ENCODE measurements around the gene SPSB2.
A peak's percentile ranks its signal among the peaks of the same experiment; 100 is the strongest.
"Not testable (repeated sequence)": the region's sequence is repeated elsewhere in the genome, so short reads cannot be mapped to it uniquely, and the experiment has no call there.

The SPSB2 gene, protein sequence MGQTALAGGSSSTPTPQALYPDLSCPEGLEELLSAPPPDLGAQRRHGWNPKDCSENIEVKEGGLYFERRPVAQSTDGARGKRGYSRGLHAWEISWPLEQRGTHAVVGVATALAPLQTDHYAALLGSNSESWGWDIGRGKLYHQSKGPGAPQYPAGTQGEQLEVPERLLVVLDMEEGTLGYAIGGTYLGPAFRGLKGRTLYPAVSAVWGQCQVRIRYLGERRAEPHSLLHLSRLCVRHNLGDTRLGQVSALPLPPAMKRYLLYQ

DNA sequence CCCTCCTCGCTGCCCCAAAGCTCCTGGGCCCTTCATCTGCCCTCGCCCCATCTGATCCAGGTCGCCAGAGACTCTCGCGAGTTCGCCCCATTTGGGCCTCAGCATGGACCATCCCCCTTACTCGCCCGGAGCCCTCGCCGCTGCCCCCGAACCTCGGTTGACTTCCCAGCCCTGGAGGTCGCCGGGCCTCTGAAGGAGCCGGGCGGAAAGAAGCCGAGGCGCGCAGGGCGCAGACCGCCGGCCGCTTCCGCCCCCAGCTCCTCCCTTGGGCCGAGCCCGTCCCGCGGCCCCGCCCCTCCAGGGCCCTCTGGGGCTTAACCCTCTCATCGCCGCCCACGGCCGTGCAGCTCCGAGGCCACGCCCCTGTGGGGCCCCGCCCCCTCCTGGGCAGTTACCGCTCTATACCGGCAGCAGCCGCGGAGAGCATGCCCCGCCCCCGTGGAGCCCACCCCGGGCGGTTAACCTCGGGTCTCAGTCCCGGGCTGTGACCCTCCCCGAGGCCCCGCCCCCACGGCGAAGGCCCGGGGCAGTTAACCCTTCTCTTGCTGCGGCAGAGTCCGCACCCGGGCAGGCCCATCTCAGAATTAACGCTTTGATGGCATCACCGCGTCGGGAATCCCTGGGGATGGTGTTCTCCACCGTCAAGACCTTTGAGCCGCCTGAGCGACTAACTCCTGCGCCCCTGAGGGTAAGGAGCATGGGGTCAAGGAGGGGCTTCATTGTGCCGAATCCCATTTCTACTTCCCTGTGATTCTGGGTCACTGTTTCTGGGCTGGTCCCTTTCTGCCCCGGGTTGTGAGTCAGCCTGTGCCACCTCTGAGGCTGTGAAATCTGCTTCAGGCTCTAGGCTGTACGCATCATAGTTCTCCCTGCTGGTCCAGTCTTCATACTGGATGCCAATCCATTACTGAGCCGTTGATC lies at the start of gene SPSB2:
SPSB2 (minus strand) TSS at position 210 of the 921 bp plus-strand sequence. CDS start 402 bp downstream, outside the sequence.
- peak; percentile 100 for DNase-seq

DNA sequence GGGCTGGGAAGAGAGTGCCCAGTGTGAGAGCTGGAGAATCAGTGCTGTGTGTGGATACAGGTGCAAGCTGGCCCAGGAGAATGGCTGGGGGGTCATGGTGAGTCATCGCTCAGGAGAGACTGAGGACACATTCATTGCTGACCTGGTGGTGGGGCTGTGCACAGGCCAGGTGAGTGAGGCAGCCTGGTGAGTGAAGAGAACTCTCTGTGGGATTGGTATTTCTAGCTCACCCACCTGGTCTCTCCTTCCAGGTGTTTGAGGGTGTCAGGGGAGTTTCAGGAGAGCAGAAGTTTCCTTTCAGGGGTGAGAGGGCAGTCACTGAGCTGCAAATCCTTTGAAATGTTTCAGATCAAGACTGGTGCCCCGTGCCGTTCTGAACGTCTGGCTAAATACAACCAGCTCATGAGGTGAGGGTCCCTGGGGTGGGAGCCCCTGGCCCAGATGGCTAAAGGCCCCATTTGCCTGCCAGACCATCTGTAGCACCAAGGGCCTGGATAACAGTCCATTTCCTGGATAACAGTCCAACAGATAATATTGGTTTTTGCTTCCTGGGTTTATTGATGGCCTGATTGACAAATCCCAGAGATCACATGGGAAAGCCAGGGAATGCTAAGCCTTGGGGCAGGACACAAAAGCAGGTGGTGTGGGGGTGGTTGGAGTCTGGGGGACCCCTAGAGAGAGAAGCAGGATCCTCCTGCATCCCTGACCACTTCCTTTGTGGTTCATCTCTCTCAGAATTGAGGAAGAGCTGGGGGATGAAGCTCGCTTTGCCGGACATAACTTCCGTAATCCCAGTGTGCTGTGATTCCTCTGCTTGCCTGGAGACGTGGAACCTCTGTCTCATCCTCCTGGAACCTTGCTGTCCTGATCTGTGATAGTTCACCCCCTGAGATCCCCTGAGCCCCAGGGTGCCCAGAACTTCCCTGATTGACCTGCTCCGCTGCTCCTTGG lies 49.2 kb upstream of the SPSB2 start:
- DNase-seq: no peak

DNA sequence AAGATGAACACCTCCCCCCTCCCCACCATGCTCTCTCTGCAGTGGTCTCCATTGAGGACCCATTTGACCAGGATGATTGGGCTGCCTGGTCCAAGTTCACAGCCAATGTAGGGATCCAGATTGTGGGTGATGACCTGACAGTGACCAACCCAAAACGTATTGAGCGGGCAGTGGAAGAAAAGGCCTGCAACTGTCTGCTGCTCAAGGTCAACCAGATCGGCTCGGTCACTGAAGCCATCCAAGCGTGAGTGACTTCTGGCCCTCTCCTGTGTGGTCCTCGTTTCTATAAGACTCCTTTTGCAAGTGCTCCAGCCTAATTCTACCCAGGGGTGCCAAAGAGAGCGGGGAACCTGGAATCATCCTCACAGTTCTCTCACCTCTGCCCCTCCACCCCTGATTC lies 48.4 kb upstream of the SPSB2 start:
- no peak for DNase-seq

DNA sequence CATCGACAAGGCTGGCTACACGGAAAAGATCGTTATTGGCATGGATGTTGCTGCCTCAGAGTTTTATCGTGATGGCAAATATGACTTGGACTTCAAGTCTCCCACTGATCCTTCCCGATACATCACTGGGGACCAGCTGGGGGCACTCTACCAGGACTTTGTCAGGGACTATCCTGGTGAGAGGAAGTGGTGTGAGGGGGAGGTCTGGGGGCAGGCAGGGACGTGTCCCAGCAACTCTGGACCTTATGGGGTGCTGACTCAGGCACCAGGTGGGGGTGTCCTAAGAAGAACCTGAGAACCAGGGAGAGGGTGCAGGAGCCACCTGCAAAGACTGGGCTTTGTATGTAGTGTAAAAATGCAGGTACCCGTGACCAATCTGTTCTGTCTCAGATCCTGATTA lies 46.5 kb upstream of the SPSB2 start:
- no peak for DNase-seq

DNA sequence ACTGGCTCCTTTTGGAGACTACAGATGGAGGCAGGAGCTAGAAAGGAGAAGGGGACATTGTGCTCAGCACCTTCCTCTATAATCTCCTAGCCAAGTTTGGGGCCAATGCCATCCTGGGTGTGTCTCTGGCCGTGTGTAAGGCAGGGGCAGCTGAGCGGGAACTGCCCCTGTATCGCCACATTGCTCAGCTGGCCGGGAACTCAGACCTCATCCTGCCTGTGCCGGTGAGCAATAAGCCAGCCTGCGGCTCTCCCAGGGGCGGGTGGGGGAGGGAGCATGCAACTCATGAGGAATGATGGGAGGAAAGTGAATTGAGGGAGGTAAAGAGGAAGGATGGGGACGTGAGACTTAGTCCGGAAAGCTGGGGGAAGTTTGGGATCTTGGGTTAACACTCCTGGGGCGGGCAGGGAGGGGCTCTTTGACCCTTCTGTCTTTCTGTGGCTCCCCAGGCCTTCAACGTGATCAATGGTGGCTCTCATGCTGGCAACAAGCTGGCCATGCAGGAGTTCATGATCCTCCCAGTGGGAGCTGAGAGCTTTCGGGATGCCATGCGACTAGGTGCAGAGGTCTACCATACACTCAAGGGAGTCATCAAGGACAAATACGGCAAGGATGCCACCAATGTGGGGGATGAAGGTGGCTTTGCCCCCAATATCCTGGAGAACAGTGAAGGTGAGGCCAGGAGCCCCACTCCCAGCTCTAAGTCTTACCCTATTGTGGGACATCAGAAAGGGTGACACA lies 44.6 kb upstream of the SPSB2 start:
- DNase-seq: no peak

DNA sequence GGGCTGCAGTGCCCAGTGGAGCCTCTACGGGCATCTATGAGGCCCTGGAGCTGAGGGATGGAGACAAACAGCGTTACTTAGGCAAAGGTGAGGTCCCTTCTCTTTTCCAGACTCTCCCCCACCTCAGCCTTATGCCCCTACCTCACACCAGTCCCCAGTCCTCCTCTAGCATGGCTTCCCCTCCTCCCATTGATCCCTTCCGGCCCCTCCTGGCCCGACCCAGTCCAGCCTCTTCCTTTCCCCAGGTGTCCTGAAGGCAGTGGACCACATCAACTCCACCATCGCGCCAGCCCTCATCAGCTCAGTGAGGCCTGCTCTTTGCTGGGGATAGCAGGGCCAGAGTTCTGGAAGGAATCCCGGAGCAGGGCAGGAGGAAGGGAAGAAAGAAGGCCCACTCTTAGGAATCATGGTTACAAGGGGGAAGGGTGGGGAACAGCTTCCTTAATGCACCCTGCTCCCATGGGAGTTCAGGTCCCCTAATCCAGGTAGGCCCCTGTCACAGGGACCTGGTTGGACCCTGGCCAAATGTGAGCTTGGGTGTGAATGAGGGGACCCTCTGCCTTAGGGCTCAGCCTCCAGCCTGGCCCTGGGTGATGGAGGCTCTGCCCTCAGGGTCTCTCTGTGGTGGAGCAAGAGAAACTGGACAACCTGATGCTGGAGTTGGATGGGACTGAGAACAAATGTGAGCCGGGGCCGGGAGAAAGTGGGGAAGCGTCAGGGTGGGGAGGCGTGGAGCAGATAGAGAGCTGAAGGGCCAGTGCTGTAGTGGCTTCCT lies 43.5 kb upstream of the SPSB2 start:
- DNase-seq: no peak

DNA sequence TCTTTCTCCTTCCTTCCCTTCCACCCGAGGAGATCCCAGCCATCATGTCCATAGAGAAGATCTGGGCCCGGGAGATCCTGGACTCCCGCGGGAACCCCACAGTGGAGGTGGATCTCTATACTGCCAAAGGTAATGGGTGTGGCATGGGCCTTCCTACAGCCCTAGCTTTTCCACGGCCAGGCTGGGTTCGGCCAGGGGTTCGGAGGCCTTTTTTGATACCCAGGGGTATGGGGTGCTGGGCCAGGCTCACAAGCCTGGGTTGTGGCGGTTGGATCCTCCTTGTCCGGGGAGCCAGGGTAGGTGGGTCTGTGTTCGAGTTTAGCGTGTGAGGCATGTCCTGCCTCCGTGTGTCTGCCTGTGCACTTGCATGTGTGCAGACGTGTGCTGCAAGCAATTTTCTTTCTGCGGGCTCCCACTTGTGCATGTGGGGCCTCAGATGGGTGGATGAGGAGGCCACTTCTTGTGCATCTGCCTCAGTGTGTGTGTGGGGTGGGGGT lies 42.7 kb upstream of the SPSB2 start:
- no peak for DNase-seq

DNA sequence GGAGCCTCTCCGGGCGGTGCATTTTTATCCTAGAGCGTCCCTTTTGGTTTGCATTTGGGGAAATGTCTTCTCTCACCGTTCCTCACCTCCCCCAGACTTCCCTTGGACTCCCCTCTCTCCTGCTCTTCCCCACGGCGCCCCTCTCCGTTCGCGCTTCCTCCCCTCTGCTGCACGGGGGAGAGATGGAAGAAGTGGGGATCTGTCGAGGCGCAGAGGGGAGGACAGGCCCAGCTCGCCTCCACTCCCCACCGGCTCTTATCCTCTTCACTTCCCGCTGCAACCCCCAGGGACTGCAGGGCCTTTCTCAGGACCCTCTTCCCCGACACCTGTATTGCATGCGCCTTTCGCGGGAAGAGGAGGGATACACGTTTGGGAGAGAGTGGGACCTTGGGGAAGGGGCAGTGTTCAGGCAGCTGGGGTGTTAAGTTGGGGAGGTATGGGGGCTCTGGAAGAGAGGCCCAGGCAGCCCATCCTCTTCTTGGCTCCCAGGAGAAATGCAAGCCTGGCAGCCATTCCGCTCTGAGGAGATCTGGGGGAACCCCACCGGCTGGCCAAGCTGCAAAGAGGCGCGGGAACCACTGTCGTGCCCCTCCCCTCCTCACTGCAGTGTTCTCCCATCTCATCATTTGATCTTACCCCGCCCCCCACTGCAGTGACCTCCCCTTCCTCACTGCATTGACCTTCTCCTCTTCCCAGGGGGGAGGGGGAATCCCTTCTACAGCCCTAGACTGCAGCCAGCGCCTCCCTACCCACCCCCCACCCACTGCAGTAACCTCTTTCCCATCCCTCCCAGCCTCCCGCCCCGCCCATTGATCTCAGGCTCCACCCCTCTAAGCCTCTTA lies 42.1 kb upstream of the SPSB2 start:
- DNase-seq: no peak

DNA sequence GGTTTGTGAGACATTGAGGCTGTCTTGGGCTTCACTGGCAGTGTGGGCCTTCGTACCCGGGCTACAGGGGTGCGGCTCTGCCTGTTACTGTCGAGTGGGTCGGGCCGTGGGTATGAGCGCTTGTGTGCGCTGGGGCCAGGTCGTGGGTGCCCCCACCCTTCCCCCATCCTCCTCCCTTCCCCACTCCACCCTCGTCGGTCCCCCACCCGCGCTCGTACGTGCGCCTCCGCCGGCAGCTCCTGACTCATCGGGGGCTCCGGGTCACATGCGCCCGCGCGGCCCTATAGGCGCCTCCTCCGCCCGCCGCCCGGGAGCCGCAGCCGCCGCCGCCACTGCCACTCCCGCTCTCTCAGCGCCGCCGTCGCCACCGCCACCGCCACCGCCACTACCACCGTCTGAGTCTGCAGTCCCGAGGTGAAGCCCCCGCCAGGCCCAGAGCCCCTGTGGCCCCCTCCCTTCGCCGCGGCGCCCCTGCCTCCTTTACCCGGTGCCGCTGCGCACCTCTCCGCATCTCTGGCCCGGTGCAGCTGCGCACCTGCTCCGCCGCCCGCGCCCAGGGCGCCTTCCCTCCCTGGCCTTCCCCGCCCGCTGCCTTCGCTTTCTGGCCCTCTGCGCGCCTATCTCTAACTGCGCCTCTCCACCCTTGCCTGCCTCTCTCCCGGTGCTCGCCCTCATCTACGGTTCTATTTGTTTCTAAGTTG lies 41.3 kb upstream of the SPSB2 start, which contains the start of gene ENO2:
ENO2 (plus strand) TSS at position 335 of the 701 bp plus-strand sequence. CDS start 1,253 bp downstream, outside the sequence.
- DNase-seq: peak; percentile 84

DNA sequence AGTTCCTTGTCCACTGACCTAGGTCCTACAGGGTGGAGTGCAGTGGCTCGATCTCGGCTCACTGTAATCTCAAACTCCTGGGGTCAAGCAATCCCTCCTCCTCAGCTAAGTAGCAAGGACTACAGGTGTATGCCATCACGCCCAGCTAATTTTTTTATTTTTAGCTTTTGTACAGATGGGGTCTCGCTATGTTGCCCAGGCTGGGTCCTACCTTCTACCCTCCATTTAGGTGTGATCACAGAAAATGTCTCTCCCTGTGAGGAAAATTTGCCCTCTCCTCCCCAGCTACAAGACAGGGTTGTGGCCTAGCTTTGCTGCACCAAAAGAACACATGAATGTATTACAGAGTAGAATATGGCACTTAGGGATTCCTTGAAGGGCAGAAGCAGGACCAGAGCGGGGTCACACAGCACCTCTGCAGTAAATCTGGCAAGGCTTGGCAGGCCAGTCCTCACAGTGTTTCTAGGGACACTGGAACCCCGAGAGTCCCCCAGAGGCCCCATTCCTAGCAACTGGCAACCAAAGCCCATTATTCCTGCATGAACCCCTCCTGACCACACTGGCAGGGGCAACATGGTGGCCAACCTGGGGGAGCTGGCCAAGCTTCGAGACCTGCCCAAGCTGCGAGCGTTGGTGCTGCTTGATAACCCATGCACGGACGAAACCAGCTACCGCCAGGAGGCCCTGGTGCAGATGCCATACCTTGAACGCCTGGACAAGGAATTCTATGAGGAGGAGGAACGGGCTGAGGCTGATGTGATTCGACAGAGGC lies 39.2 kb upstream of the SPSB2 start:
- no peak for DNase-seq

DNA sequence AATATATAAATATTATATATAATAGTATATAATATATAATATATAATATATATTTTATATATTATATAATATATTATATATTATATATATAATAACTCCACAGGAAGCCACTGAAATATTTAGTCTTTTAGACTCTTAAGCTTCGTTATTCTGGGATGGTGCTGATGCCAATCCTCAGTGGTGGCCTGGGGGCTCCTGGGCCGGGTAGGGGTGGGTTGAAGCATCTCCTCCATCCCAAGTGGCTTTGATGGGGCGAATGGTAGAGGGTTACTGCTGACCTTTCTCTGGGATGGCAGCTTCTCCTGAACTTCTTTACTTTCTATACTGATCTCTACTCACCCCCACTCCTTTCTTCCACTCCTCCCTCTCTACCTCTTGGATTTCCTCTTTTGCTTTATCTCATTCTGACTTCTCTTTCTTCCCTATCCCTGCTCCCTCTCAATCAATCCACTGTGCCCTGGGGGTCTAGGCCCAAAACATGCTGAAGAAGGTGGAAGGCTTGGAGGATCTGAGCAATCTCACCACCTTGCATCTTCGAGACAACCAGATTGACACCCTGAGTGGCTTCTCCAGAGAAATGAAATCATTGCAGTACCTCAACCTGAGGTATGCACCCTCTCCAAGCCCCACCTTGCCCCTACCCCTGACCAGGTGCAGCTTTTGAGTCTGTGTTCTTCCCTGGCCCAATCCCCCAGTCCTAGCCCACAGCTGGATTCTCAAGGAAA lies 36.5 kb upstream of the SPSB2 start:
- no peak for DNase-seq

DNA sequence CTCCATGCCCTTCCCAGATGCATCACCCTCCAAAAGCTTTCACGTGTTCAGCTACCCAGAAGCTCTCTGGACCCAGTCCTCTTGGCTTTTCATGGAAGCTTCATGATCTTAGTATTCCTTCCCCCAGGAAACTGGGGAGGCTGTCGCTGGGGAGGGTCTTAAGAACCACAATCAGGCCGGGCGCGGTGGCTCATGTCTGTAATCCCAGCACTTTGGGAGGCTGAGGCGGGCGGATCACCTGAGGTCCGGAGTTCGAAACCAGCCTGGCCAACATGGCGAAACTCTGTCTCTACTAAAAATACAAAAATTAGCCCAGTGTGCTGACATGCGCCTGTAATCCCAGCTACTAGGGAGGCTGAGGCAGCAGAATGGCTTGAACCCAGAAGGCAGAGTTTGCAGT lies 35.0 kb upstream of the SPSB2 start:
- not testable (repeated sequence) for DNase-seq

DNA sequence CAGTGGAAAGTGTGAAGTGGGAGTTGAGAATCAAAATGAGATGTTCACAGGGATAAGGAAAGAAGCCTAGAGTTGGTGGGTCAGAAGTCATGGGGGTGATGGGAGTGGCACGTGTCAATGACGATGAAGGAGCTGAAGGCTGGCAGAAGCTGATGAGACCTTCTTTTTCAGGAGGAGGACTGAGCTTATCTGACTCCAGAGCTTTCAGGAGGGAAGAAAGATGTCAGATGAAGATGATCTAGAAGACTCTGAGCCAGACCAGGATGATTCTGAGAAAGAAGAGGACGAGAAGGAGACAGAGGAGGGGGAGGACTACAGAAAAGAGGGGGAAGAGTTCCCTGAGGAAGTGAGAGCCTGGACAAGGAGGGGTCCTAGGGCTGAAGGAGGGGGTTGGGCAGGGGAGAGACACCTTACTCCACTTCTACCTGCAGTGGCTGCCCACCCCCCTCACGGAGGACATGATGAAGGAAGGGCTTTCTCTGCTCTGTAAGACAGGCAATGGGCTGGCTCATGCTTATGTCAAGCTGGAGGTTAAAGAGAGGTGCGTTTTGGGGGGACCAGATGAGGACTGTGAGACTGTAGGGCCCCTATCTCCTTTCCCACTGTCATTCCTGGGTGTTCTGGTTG lies 32.4 kb upstream of the SPSB2 start:
- DNase-seq: no peak

DNA sequence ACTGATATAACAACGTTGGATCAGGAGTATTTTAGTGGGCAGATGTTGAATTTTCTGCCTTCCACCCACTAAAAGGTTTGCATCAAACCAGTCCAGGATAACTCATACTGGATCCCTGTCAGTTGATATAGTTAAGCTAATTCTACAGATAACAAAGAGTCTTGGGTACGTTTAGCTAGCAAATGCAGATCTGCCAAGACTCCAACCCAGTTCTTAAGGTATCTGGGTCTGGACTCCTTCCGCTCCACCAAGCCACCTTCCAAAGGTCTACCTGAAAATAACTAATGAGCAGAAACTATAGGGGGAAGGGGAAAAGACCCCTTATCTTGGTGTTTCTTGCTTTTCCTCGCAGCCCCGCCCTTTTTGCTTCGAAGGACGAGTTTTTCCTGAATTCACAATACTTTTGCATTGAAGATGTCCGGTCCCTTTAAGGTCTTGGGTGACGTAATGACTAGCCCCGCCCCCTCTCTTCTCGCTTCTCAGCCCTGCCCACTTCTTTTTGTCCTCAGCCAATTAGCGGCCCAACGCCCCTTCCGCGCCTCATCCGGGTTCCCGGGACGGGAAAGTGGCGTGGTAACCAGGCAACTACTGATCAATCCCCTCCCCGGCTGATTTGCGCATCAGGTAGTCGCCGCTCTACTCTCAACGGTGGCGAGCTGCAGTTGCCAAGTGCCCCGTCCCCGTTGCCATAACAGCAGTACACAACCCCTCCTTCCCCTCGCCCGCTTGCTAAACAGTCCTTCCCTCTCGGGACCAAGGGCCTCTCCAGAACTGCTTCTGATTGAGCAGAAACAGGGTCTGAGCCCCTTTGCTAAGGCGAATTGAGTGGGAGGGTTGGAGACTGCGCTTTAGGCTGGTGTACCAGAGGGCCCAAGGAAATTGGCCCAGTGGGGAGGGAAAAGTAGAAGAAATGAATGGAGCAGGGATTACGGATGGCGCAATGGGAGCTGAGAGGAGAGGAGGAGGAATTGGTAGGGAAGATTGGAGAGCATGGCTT lies 31.5 kb upstream of the SPSB2 start, which contains the start of gene LRRC23:
LRRC23 (plus strand) TSS at position 543 of the 997 bp plus-strand sequence. CDS start 812 bp downstream, outside the sequence.
- DNase-seq: peak; percentile 95

DNA sequence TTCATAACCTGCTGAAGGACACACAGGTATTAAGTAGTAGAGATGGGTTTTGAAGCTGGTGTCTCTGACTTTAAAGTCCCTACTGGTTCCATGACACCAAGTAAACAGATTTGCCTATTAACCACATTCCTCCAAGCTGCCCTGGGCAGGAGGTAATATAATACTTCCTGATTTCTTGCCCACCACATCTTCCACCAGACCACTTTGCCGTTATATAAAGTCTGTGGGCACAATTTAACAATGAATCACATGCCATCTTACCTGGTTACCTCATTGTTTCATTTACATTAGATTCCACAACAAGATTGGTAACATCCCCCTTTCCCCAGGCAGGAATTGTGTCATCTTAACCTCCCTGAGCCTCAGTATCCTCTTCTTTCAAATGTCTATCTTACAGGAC lies 30.6 kb upstream of the SPSB2 start:
- DNase-seq: no peak

DNA sequence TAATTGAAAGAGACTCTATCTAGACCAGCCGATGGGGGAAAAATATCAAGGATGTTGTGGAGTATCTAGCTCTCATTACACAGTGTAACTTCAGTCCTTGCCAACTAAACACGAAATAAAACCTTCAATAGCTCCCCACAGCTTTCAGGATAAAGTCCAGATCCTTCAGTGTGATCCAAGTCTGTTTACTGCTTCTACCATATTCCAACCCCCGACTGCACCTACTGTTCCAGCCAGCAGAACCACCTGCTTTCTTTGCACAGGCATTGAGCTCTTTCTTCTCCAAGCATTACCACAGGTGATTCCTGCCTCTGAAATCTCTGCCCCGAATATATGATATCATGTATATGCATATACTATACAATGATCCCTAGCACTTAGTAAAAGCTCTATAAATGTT lies 29.3 kb upstream of the SPSB2 start:
- no peak for DNase-seq
